Keratinocyte (primary cell): ENCODE data around the gene CA9.

Source experiments
- CTCF ChIP-seq, 3 experiments: IDR thresholded peaks in 1 of 3; conservative IDR thresholded peaks in 1 of 3; optimal IDR thresholded peaks in 1 of 3; 2 replicates in 2 of 3; 3 replicates in 1 of 3; pipeline versions ENCODE3 to v1.5.1; 2011; ENCODE audit warnings: low read length in 3 of 3, mild to moderate bottlenecking in 3 of 3, moderate library complexity in 2 of 3, control low read depth in 1 of 3, inconsistent platforms in 1 of 3; ENCODE audit not compliant: insufficient read depth in 2 of 3; ENCODE audit errors: extremely low read depth in 1 of 3
- EZH2 ChIP-seq: IDR thresholded peaks from one replicate; pipeline ENCODE4 v1.6.1; 2012; ENCODE audit warnings: inconsistent platforms, mild to moderate bottlenecking, low read length, moderate library complexity

GRCh38 chr9:35675732-35676392 is 2.1 kb downstream of the CA9 start:
- TF ChIP-seq CTCF (optimal IDR thresholded peaks at IDR 0.05 in 1 of 3, IDR thresholded peaks at IDR 0.05 in 1 of 3, conservative IDR thresholded peaks at IDR 0.05 in 1 of 3; ENCODE audit: extremely low read depth in 1 of 3, insufficient read depth in 2 of 3, low read length in 3 of 3) (no peak), EZH2 (no peak)
